HG03460 (cell line): ENCODE results near the gene OR2J3.
"Not testable (repeated sequence)": the region's sequence is repeated elsewhere in the genome, so short reads cannot be mapped to it uniquely, and the experiment has no call there.

ENCODE experiments used
- ATAC-seq: cut with Tn5 transposase; IDR thresholded peaks from one replicate; pipeline ENCODE4 v1.9.1; 2021; ENCODE audit not compliant: unreplicated experiment

The OR2J3 gene

GRCh38 chr6:29159922-29160321 lies 52.1 kb downstream of the OR2J3 start:
- ATAC-seq = not testable (repeated sequence)
